HepG2 (cell line): Measurements from ENCODE around the gene KLHL33. TPM values are rescaled to one million over a fixed set of nuclear protein-coding genes. Genes with fewer than 3 reads are reported as not detected.

Source experiments
- ATAC-seq: fragments of 200-7000 bp; cut with Tn5 transposase; 3 replicates; pipeline ENCODE4 v1.9.1; 2020; ENCODE audit warnings: mild to moderate bottlenecking, moderate library complexity
- BruUV-seq: library from RNA; stranded (reverse); fragments of 400-500 nt; replicated peaks from 2 replicates; lab custom pipeline; 2021; lab: Mats Ljungman, UMichigan
- CTCF ChIA-PET: fragments of 300-600 bp; formaldehyde crosslinking; extraction: SDS; loops from one replicate; lab custom pipeline; 2021; ENCODE audit warnings: low total read pairs, inconsistent platforms, low intra/inter-chr PET ratio; lab: Yijun Ruan, JAX
- POLR2A ChIA-PET: fragments of 350-600 bp; sonication (Branson Sonifier 250); formaldehyde crosslinking; loops from one replicate; lab custom pipeline; 2020; ENCODE audit warnings: antibody characterized with exemption, inconsistent platforms; lab: Yijun Ruan, JAX
- DNase-seq: peaks from one replicate; pipeline ENCODE4 v3.0.0-alpha.2; 2015; ENCODE audit warnings: low spot score
- FAIRE-seq: peaks from 3 replicates; lab custom pipeline; 2011; peaks lifted over from hg19 to GRCh38; lab: Jason Lieb, UNC
- H2AFZ ChIP-seq: one replicate; pipeline ENCODE4 v1.6.1; 2011; ENCODE audit warnings: low read length, inconsistent platforms
- H3K27ac ChIP-seq: fragments of 300-600 bp; 3 replicates; pipeline ENCODE4 v1.8.0; 2011; ENCODE audit warnings: mixed run types, mild to moderate bottlenecking, mixed read lengths, low read length, inconsistent platforms; ENCODE audit not compliant: insufficient read depth; ENCODE audit errors: extremely low read length
- H3K27me3 ChIP-seq, 2 experiments: fragments of 200-600 bp in 1 of 2; 2 replicates in 1 of 2; 3 replicates in 1 of 2; pipeline versions ENCODE4 v1.6.0 to v1.8.0; 2011; ENCODE audit warnings: low read length in 2 of 2, mild to moderate bottlenecking in 2 of 2, moderate library complexity in 2 of 2, inconsistent platforms in 1 of 2; ENCODE audit not compliant: insufficient read depth in 2 of 2, control insufficient read depth in 1 of 2
- H3K36me3 ChIP-seq, 2 experiments: fragments of 200-600 bp in 1 of 2; replicated peaks in 1 of 2; 2 replicates in 1 of 2; 3 replicates in 1 of 2; pipeline versions ENCODE4 v1.5.1 to v1.8.0; 2011; ENCODE audit warnings: low read length in 2 of 2, inconsistent platforms in 1 of 2; ENCODE audit not compliant: insufficient read depth in 2 of 2, control insufficient read depth in 1 of 2
- H3K4me1 ChIP-seq: 2 replicates; pipeline ENCODE4 v1.5.1; 2012; ENCODE audit warnings: low read length, inconsistent platforms; ENCODE audit not compliant: insufficient read depth
- H3K4me2 ChIP-seq: 2 replicates; pipeline ENCODE4 v1.6.0; 2011; ENCODE audit warnings: low read depth, low read length, inconsistent platforms
- H3K4me3 ChIP-seq, 3 experiments: fragments of 200-600 bp in 1 of 3; sonication (generic), shearing (Covaris generic) in 1 of 3; replicated peaks in 1 of 3; 2 replicates each; pipeline ENCODE4 v1.5.1; 2011 to 2016; ENCODE audit warnings: low read length in 3 of 3, inconsistent platforms in 2 of 3, low read depth in 2 of 3, mild to moderate bottlenecking in 2 of 3, control low read depth in 1 of 3, mixed read lengths in 1 of 3; ENCODE audit not compliant: insufficient read depth in 1 of 3
- H3K79me2 ChIP-seq: one replicate; pipeline ENCODE4 v1.6.1; 2011; ENCODE audit warnings: low read length, inconsistent platforms; ENCODE audit not compliant: insufficient read depth
- H3K9ac ChIP-seq: 2 replicates; pipeline ENCODE4 v1.6.0; 2011; ENCODE audit warnings: mild to moderate bottlenecking, low read depth, low read length, inconsistent platforms; ENCODE audit not compliant: insufficient read depth
- H3K9me3 ChIP-seq: 2 replicates; pipeline ENCODE4 v1.5.1; 2012; ENCODE audit warnings: mild to moderate bottlenecking, low read length
- H4K20me1 ChIP-seq: 2 replicates; pipeline ENCODE4 v1.6.0; 2011; ENCODE audit warnings: inconsistent platforms, mild to moderate bottlenecking, low read length, moderate library complexity; ENCODE audit not compliant: insufficient read depth
- DNMT3B ChIP-seq: conservative IDR thresholded peaks from 2 replicates; pipeline ENCODE4 v1.6.1; 2016; ENCODE audit warnings: missing biosample characterization, control low read depth
- FUBP1 ChIP-seq: sonication (generic); formaldehyde crosslinking; IDR thresholded peaks from 2 replicates; pipeline ENCODE4 v1.5.1; 2020; ENCODE audit warnings: missing genetic modification reagents, mild to moderate bottlenecking, borderline replicate concordance
- HOXA3 ChIP-seq: sonication (generic); formaldehyde crosslinking; IDR thresholded peaks from 2 replicates; pipeline ENCODE4 v1.5.0; 2020; ENCODE audit warnings: missing genetic modification reagents
- IRF2 ChIP-seq: IDR thresholded peaks from 2 replicates; pipeline ENCODE4 v1.6.1; 2018; ENCODE audit warnings: missing genetic modification reagents, missing compliant biosample characterization
- LCORL ChIP-seq, 2 experiments: fragments of 450-650 bp in 1 of 2; sonication (generic) in 1 of 2; formaldehyde crosslinking in 1 of 2; IDR thresholded peaks; 2 replicates each; pipeline versions ENCODE4 v1.5.0 to v1.6.1; 2017 to 2020; ENCODE audit warnings: antibody characterized with exemption in 1 of 2, missing genetic modification reagents in 1 of 2
- MBD4 ChIP-seq: IDR thresholded peaks from 2 replicates; pipeline ENCODE4 v1.6.1; 2012; ENCODE audit warnings: low read length, inconsistent platforms, borderline replicate concordance
- NONO ChIP-seq, 2 experiments: fragments of 450-650 bp in 1 of 2; sonication (generic) in 1 of 2; formaldehyde crosslinking in 1 of 2; IDR thresholded peaks in 1 of 2; conservative IDR thresholded peaks in 1 of 2; 2 replicates each; pipeline versions ENCODE4 v1.6.1 to v1.8.0; 2017 to 2022; ENCODE audit warnings: mild to moderate bottlenecking in 1 of 2, missing genetic modification reagents in 1 of 2, moderate library complexity in 1 of 2
- TERF1 ChIP-seq: sonication (generic); formaldehyde crosslinking; IDR thresholded peaks from 2 replicates; pipeline ENCODE4 v1.8.0; 2022; ENCODE audit warnings: mild to moderate bottlenecking, missing genetic modification reagents, moderate library complexity
- TIGD3 ChIP-seq: sonication (generic); formaldehyde crosslinking; IDR thresholded peaks from 2 replicates; pipeline ENCODE4 v1.5.1; 2020; ENCODE audit warnings: mild to moderate bottlenecking, missing genetic modification reagents, borderline replicate concordance
- ZNF678 ChIP-seq: sonication (generic); formaldehyde crosslinking; IDR thresholded peaks from 2 replicates; pipeline ENCODE4 v1.4.0; 2020; ENCODE audit warnings: mild to moderate bottlenecking, missing genetic modification reagents
- WGBS: methylation state at CpG from one replicate; pipeline ENCODE4 v1.1.6; 2017; ENCODE audit warnings: low lambda C conversion rate; 5-methylcytosine and 5-hydroxymethylcytosine counted together
- in situ Hi-C: cut with HindIII; loops from 2 replicates; pipeline ENCODE4 v1.10.0; 2017; ENCODE audit warnings: low pct_unique_long_range_greater_than_20kb; ENCODE audit not compliant: extremely low pct_ligation_motif_present
- intact Hi-C: fragments of 100-400 bp; cut with micrococcal nuclease; formaldehyde crosslinking; loops from one replicate; pipeline ENCODE4 v1.10.0; 2022; ENCODE audit not compliant: unreplicated experiment
- polyA plus RNA-seq, 8 experiments: library from polyadenylated mRNA; depleted of rRNA in 3 of 8; stranded (reverse) in 7 of 8; unstranded in 1 of 8; fragments of >200 nt; fragmentation: Illumina TruSeq in 4 of 8; extraction: Trizol in 4 of 8; gene quantifications; 2 replicates each; pipeline versions ENCODE4 v1.2.1 to v1.2.3, GENCODE V29; 2011 to 2016; ENCODE audit warnings: low read depth in 4 of 8, missing spikeins in 1 of 8, mixed read lengths in 1 of 8; ENCODE audit not compliant: insufficient read depth in 1 of 8
- total RNA-seq, 5 experiments: library from RNA; depleted of rRNA; stranded (reverse); fragments of >200 nt; fragmentation: Illumina TruSeq; extraction: Trizol; gene quantifications; 2 replicates each; pipeline ENCODE4 v1.2.3, GENCODE V29; 2016; ENCODE audit warnings: low read depth in 1 of 5

Gene KLHL33
- total and polyA plus RNA-seq, 2 of the 13 experiments (the other 11 are each of a cell fraction or from before 2014, with no cell fraction given) = not detected

- FAIRE-seq = peak; percentile 12
- intact Hi-C loops = loop anchor here (1.0 to 5.0 kb wide), 4 partner anchors 39 to 272 kb away; partner anchors contain the start of genes ANG and OSGEP
- TF ChIP-seq NONO (IDR thresholded peaks at IDR 0.05) = no peak
- no peak for TF ChIP-seq NONO (CRISPR knock-in tag; conservative IDR thresholded peaks at IDR 0.05)
- TF ChIP-seq LCORL (IDR thresholded peaks at IDR 0.05) = no peak
- TF ChIP-seq LCORL (CRISPR knock-in tag; IDR thresholded peaks at IDR 0.05) = no peak
- TF ChIP-seq ZNF678 (CRISPR knock-in tag) = no peak
- no peak for TF ChIP-seq MBD4
- TF ChIP-seq TIGD3 (CRISPR knock-in tag) = no peak
- TF ChIP-seq HOXA3 (CRISPR knock-in tag) = no peak
- peak; percentile 56; the same call in 1 of the 2 replicates for TF ChIP-seq DNMT3B (CRISPR knock-in tag)
- TF ChIP-seq FUBP1 (CRISPR knock-in tag) = 0 out of 2 replicates have a peak, but pooled peaks have one; percentile 25
- TF ChIP-seq TERF1 = no peak
- 0 out of 2 replicates have a peak, but pooled peaks have one; percentile 52 for TF ChIP-seq IRF2 (CRISPR knock-in tag)
Measured at GRCh38 chr14:20415782-20416206, 20.2 kb downstream of the KLHL33 start.

More at GRCh38 chr14:20415782-20416206, 20.2 kb downstream of the KLHL33 start:
- Histone ChIP-seq H3K9me3 (no peaks in the 10 kb centered on the region), H3K4me3 (peak overlapping the region in 2 of 3 experiments; percentile 6 to 31; a peak in 3 of 6 replicates), H3K36me3 (no peaks in the 10 kb centered on the region), H4K20me1 (no peaks in the 10 kb centered on the region), H3K27ac (no peak overlapping the region), H3K79me2 (no peaks in the 10 kb centered on the region), H3K4me2 (peak overlapping the region; percentile 72), H3K4me1 (peaks cover 63% of the 10 kb centered on the region), H3K27me3 (no peaks in the 10 kb centered on the region; a peak in 2 of 5 replicates), H2AFZ (peak overlapping the region; percentile 84), H3K9ac (peak overlapping the region; percentile 17; the same call in 1 of the 2 replicates)
- 3% methylated on average over 3 of the region's 3 CpGs for WGBS
- ChIA-PET POLR2A (interaction anchor here (0.8 to 4.3 kb wide), 12 partner anchors 9 to 73 kb away, joined by 3 to 53 read pairs (median 4); partner anchors contain the start of genes APEX1, KLHL33, OSGEP and PARP2), CTCF (interaction anchor here (1.1 to 1.3 kb wide), 2 partner anchors 38 to 193 kb away, joined by 3 to 5 read pairs; partner anchors contain the start of gene OSGEP)
- ATAC-seq = peak; percentile 33
- in situ Hi-C loops = loop anchor here (5.0 kb wide), 1 partner anchor 42 kb away; the partner anchor contains the start of gene APEX1
- no TSS peak for BruUV-seq
- DNase-seq = peak; percentile 69
